ENCODE measurements around the gene AGBL5. TPM values are rescaled to one million over a fixed set of nuclear protein-coding genes. Genes with fewer than 3 reads are reported as not detected.

AGBL5 gene
- total RNA-seq, 1 donor: 38.0 TPM

- no peak for DNase-seq (ENCODE audit: low read depth in 2 of 3, low spot score in 2 of 3)
Observed at GRCh38 chr2:27021253-27022049, 30.0 kb upstream of the AGBL5 start.

- no peak for DNase-seq (ENCODE audit: low read depth in 2 of 3, low spot score in 2 of 3)
Observed at GRCh38 chr2:27023740-27024139, 27.7 kb upstream of the AGBL5 start.

- no peak for DNase-seq (ENCODE audit: low read depth in 2 of 3, low spot score in 2 of 3)
Observed at GRCh38 chr2:27024188-27024587, 27.3 kb upstream of the AGBL5 start.

GRCh38 chr2:27024812-27025211 lies 26.7 kb upstream of the AGBL5 start:
- DNase-seq (ENCODE audit: low read depth in 2 of 3, low spot score in 2 of 3): peak in 1 of 3 donors; percentile 13

- no peak for DNase-seq (ENCODE audit: low read depth in 2 of 3, low spot score in 2 of 3)
Observed at GRCh38 chr2:27025281-27025800, 26.1 kb upstream of the AGBL5 start.

- DNase-seq (ENCODE audit: low read depth in 2 of 3, low spot score in 2 of 3): no peak
Observed at GRCh38 chr2:27025861-27026851, 25.3 kb upstream of the AGBL5 start.

- no peak for DNase-seq (ENCODE audit: low read depth in 2 of 3, low spot score in 2 of 3)
Observed at GRCh38 chr2:27027211-27027651, 24.2 kb upstream of the AGBL5 start.

- DNase-seq (ENCODE audit: low read depth in 2 of 3, low spot score in 2 of 3): no peak
Observed at GRCh38 chr2:27029051-27029450, 22.4 kb upstream of the AGBL5 start.

- DNase-seq (ENCODE audit: low read depth in 2 of 3, low spot score in 2 of 3): peak; percentile 46 to 62 (median 51)
Observed at GRCh38 chr2:27032495-27033252, 18.8 kb upstream of the AGBL5 start, which contains the start of gene TMEM214. Gene TMEM214 (plus strand): TSS chr2:27032965. CDS start chr2:27033016, 51 bp downstream.

- no peak for DNase-seq (ENCODE audit: low read depth in 2 of 3, low spot score in 2 of 3)
Observed at GRCh38 chr2:27033253-27033852, 18.1 kb upstream of the AGBL5 start.

GRCh38 chr2:27038012-27038411 lies 13.5 kb upstream of the AGBL5 start:
- DNase-seq (ENCODE audit: low read depth in 2 of 3, low spot score in 2 of 3): no peak

GRCh38 chr2:27038631-27039339 lies 12.7 kb upstream of the AGBL5 start:
- DNase-seq (ENCODE audit: low read depth in 2 of 3, low spot score in 2 of 3): no peak

- no peak for DNase-seq (ENCODE audit: low read depth in 2 of 3, low spot score in 2 of 3)
Observed at GRCh38 chr2:27039426-27039825, 12.0 kb upstream of the AGBL5 start.

GRCh38 chr2:27039871-27040270 lies 11.6 kb upstream of the AGBL5 start:
- no peak for DNase-seq (ENCODE audit: low read depth in 2 of 3, low spot score in 2 of 3)

GRCh38 chr2:27040282-27040681 lies 11.2 kb upstream of the AGBL5 start:
- no peak for DNase-seq (ENCODE audit: low read depth in 2 of 3, low spot score in 2 of 3)

- DNase-seq (ENCODE audit: low read depth in 2 of 3, low spot score in 2 of 3): no peak
Observed at GRCh38 chr2:27041752-27042151, 9.7 kb upstream of the AGBL5 start.

- DNase-seq (ENCODE audit: low read depth in 2 of 3, low spot score in 2 of 3): no peak
Observed at GRCh38 chr2:27042159-27042661, 9.3 kb upstream of the AGBL5 start.

- DNase-seq (ENCODE audit: low read depth in 2 of 3, low spot score in 2 of 3): no peak
Observed at GRCh38 chr2:27042985-27043634, 8.4 kb upstream of the AGBL5 start.
